NK-92 treated with Interleukin-12 subunit alpha and Interleukin-12 subunit beta, amount 100 ng/mL, for 24 hours (cell line): ENCODE data around the gene PPIP5K2.
"Not testable (repeated sequence)": the region's sequence is repeated elsewhere in the genome, so short reads cannot be mapped to it uniquely, and the experiment has no call there.

Source experiments
- DNase-seq: peaks from one replicate; lab custom pipeline; 2025; lab: John Stamatoyannopoulos, UW

Gene PPIP5K2

GRCh38 chr5:103122242-103122641 is 2.1 kb downstream of the PPIP5K2 start:
- no peak for DNase-seq

- no peak for DNase-seq
These were observed 6.5 kb downstream of the PPIP5K2 start for GRCh38 chr5:103126557-103126956.

- no peak for DNase-seq
These were observed 7.3 kb downstream of the PPIP5K2 start for GRCh38 chr5:103127292-103127817.

GRCh38 chr5:103128202-103128601 is 8.1 kb downstream of the PPIP5K2 start:
- DNase-seq: no peak

GRCh38 chr5:103132684-103133083 is 12.6 kb downstream of the PPIP5K2 start:
- DNase-seq: no peak

- DNase-seq: no peak
These were observed 13.1 kb downstream of the PPIP5K2 start for GRCh38 chr5:103133231-103133630.

- DNase-seq: no peak
These were observed 15.4 kb downstream of the PPIP5K2 start for GRCh38 chr5:103135461-103135860.

- no peak for DNase-seq
These were observed 18.1 kb downstream of the PPIP5K2 start for GRCh38 chr5:103138202-103138690.

- DNase-seq: peak; percentile 43
These were observed 19.3 kb downstream of the PPIP5K2 start for GRCh38 chr5:103139264-103139865.

GRCh38 chr5:103142132-103142531 is 22.0 kb downstream of the PPIP5K2 start:
- DNase-seq: not testable (repeated sequence)

- DNase-seq: no peak
These were observed 25.1 kb downstream of the PPIP5K2 start for GRCh38 chr5:103145196-103145595.

- no peak for DNase-seq
These were observed 28.1 kb downstream of the PPIP5K2 start for GRCh38 chr5:103148213-103148612.

- no peak for DNase-seq
These were observed 31.1 kb downstream of the PPIP5K2 start for GRCh38 chr5:103151156-103151555.

- DNase-seq: no peak
These were observed 46.6 kb downstream of the PPIP5K2 start for GRCh38 chr5:103166706-103167105.

GRCh38 chr5:103174147-103174546 is 54.0 kb downstream of the PPIP5K2 start:
- DNase-seq: no peak

GRCh38 chr5:103177543-103177942 is 57.4 kb downstream of the PPIP5K2 start:
- DNase-seq: no peak

- DNase-seq: no peak
These were observed 58.1 kb downstream of the PPIP5K2 start for GRCh38 chr5:103178167-103178566.

GRCh38 chr5:103186152-103186551 is 66.1 kb downstream of the PPIP5K2 start:
- DNase-seq: no peak

GRCh38 chr5:103188436-103188835 is 68.3 kb downstream of the PPIP5K2 start:
- no peak for DNase-seq

- DNase-seq: no peak
These were observed 83.1 kb downstream of the PPIP5K2 start for GRCh38 chr5:103203226-103203625.

GRCh38 chr5:103204990-103205389 is 84.9 kb downstream of the PPIP5K2 start:
- not testable (repeated sequence) for DNase-seq

GRCh38 chr5:103205991-103206700 is 86.0 kb downstream of the PPIP5K2 start:
- no peak for DNase-seq

- DNase-seq: no peak
These were observed 86.9 kb downstream of the PPIP5K2 start for GRCh38 chr5:103207011-103207410.
